OCI-LY1 (cell line): Measurements from ENCODE around the gene GAS6.

Experiments
- CTCF ChIP-seq: fragments of 200-600 bp; sonication (generic), shearing (Covaris generic); IDR thresholded peaks from 2 replicates; pipeline ENCODE4 v1.5.1; 2017; ENCODE audit warnings: mild to moderate bottlenecking, antibody characterized with exemption, low read length, moderate library complexity, mixed read lengths
- EZH2 ChIP-seq: fragments of 200-600 bp; sonication (generic), shearing (Covaris generic); IDR thresholded peaks from 2 replicates; pipeline ENCODE4 v1.8.0; 2017; ENCODE audit warnings: borderline replicate concordance, mixed run types, mild to moderate bottlenecking, antibody characterized with exemption, low read length, moderate library complexity, mixed read lengths

- TF ChIP-seq CTCF (no peak), EZH2 (no peak)
These were observed 17.1 kb downstream of the GAS6 start for GRCh38 chr13:113846636-113847318.
